PC-3 (cell line): ENCODE results near the gene WDFY3. TPM values are rescaled to one million over a fixed set of nuclear protein-coding genes. Genes with fewer than 3 reads are reported as not detected.
"Not testable (repeated sequence)": the region's sequence is repeated elsewhere in the genome, so short reads cannot be mapped to it uniquely, and the experiment has no call there.

Experiments used
- ATAC-seq: fragments of 200-7000 bp; cut with Tn5 transposase; 2 replicates; pipeline ENCODE4 v1.9.1; 2020; ENCODE audit warnings: mild to moderate bottlenecking, moderate library complexity
- BruUV-seq: library from RNA; stranded (reverse); fragments of 400-500 nt; replicated peaks from 2 replicates; lab custom pipeline; 2021; lab: Mats Ljungman, UMichigan
- CTCF ChIA-PET: fragments of 300-600 bp; sonication (Branson Sonifier 250); formaldehyde crosslinking; loops from one replicate; lab custom pipeline; 2022; ENCODE audit warnings: antibody characterized with exemption; lab: Charles Lee
- POLR2A ChIA-PET: fragments of 300-600 bp; sonication (Branson Sonifier 250); formaldehyde crosslinking; loops from one replicate; lab custom pipeline; 2022; ENCODE audit warnings: antibody characterized with exemption; ENCODE audit not compliant: unreplicated experiment; lab: Charles Lee
- DNase-seq: peaks from one replicate; pipeline ENCODE4 v3.0.0-alpha.2; 2015
- H2AFZ ChIP-seq: fragments of 300-600 bp; sonication (generic); 2 replicates; pipeline ENCODE4 v1.6.0; 2016; ENCODE audit warnings: antibody characterized with exemption, low read length
- H3F3A ChIP-seq: fragments of 300-600 bp; sonication (generic); one replicate; pipeline ENCODE4 v1.6.0; 2017; ENCODE audit warnings: antibody characterized with exemption, low read length, control low read depth, mild to moderate bottlenecking; ENCODE audit not compliant: unreplicated experiment
- H3K27ac ChIP-seq: fragments of 300-600 bp; sonication (generic); 2 replicates; pipeline ENCODE4 v1.5.1; 2016; ENCODE audit warnings: mild to moderate bottlenecking, low read length
- H3K27me3 ChIP-seq: fragments of 300-600 bp; sonication (generic); 2 replicates; pipeline ENCODE4 v1.6.1; 2016; ENCODE audit warnings: low read length, mixed read lengths
- H3K36me3 ChIP-seq: fragments of 300-600 bp; sonication (generic); 2 replicates; pipeline ENCODE4 v1.6.1; 2016; ENCODE audit warnings: low read depth, mixed run types, low read length, mixed read lengths
- H3K4me1 ChIP-seq: fragments of 300-600 bp; sonication (generic); 2 replicates; pipeline ENCODE4 v1.5.1; 2016; ENCODE audit warnings: low read length; ENCODE audit not compliant: insufficient read depth
- H3K4me2 ChIP-seq: fragments of 300-600 bp; sonication (generic); 2 replicates; pipeline ENCODE4 v1.6.0; 2016; ENCODE audit warnings: low read length
- H3K4me3 ChIP-seq: fragments of 300-600 bp; sonication (generic); 2 replicates; pipeline ENCODE4 v1.5.1; 2016; ENCODE audit warnings: mild to moderate bottlenecking, low read length, mixed read lengths
- H3K79me2 ChIP-seq: fragments of 300-600 bp; sonication (generic); 2 replicates; pipeline ENCODE4 v1.6.1; 2017; ENCODE audit warnings: low read length, mixed read lengths
- H3K9ac ChIP-seq: fragments of 300-600 bp; sonication (generic); 2 replicates; pipeline ENCODE4 v1.6.0; 2016; ENCODE audit warnings: mild to moderate bottlenecking, low read length
- H3K9me2 ChIP-seq: fragments of 300-600 bp; sonication (generic); replicated peaks from 2 replicates; pipeline ENCODE4 v1.6.1; 2016; ENCODE audit warnings: mixed run types, low read length, mixed read lengths
- H3K9me3 ChIP-seq: fragments of 300-600 bp; sonication (generic); 2 replicates; pipeline ENCODE4 v1.6.1; 2016; ENCODE audit warnings: low read length, mixed read lengths
- H4K20me1 ChIP-seq: fragments of 300-600 bp; sonication (generic); 2 replicates; pipeline ENCODE4 v1.6.1; 2016; ENCODE audit warnings: low read length, mixed read lengths
- CTCF ChIP-seq: fragments of 300-600 bp; sonication (generic); conservative IDR thresholded peaks from 2 replicates; pipeline ENCODE4 v1.5.1; 2017; ENCODE audit warnings: antibody characterized with exemption, low read depth, mild to moderate bottlenecking, low read length
- EZH2 ChIP-seq: fragments of 300-600 bp; sonication (generic); IDR thresholded peaks from one replicate; pipeline ENCODE4 v1.6.1; 2017; ENCODE audit warnings: antibody characterized with exemption, mild to moderate bottlenecking, low read length; ENCODE audit not compliant: unreplicated experiment
- EZH2phosphoT487 ChIP-seq: fragments of 300-600 bp; sonication (generic); IDR thresholded peaks from 2 replicates; pipeline ENCODE4 v1.6.1; 2018; ENCODE audit warnings: mild to moderate bottlenecking, antibody characterized with exemption, low read length, borderline replicate concordance
- intact Hi-C: fragments of 100-400 bp; cut with micrococcal nuclease; formaldehyde crosslinking; loops from 2 replicates; pipeline ENCODE4 v1.9.0; 2023
- total RNA-seq: library from RNA; depleted of rRNA; stranded (reverse); fragments of >200 nt; gene quantifications from 2 replicates; pipeline ENCODE4 v1.2.3, GENCODE V29; 2014

WDFY3 gene
- total RNA-seq, 1 experiment from 2014 or later = 23.1 TPM

- Histone ChIP-seq H3F3A (no peaks in the 10 kb centered on the region), H3K9me3 (no peaks in the 10 kb centered on the region), H4K20me1 (no peaks in the 10 kb centered on the region), H3K4me2 (no peak overlapping the region), H3K36me3 (peaks cover 13% of the 10 kb centered on the region; the same call in 1 of the 2 replicates), H3K79me2 (no peaks in the 10 kb centered on the region), H3K27ac (no peak overlapping the region), H3K4me3 (no peak overlapping the region), H3K27me3 (no peaks in the 10 kb centered on the region), H3K9ac (no peak overlapping the region), H2AFZ (no peak overlapping the region), H3K9me2 (no peaks in the 10 kb centered on the region), H3K4me1 (peaks cover 19% of the 10 kb centered on the region)
- DNase-seq (no peak), ATAC-seq (no peak)
- BruUV-seq = no TSS peak
- intact Hi-C loops = no loop called here
- ChIA-PET POLR2A (no interaction called here), CTCF (no interaction called here)
- TF ChIP-seq EZH2 (no peak), CTCF (no peak), EZH2phosphoT487 (no peak)
These were observed 297.3 kb downstream of the WDFY3 start for GRCh38 chr4:84669201-84669600.

GRCh38 chr4:84666439-84666838 lies 300.1 kb downstream of the WDFY3 start:
- H3K4me2 ChIP-seq = no peak overlapping the region
- intact Hi-C loops = no loop called here
- no peak for ATAC-seq
- no peaks in the 10 kb centered on the region for H3K9me2 ChIP-seq
- no peak overlapping the region for H3K9ac ChIP-seq
- H3K27ac ChIP-seq = no peak overlapping the region
- H3F3A ChIP-seq = no peaks in the 10 kb centered on the region
- H3K27me3 ChIP-seq = no peaks in the 10 kb centered on the region
- TF ChIP-seq CTCF = no peak
- no peak for TF ChIP-seq EZH2phosphoT487
- no peak for TF ChIP-seq EZH2
- H3K79me2 ChIP-seq = no peaks in the 10 kb centered on the region
- H2AFZ ChIP-seq = no peak overlapping the region
- H4K20me1 ChIP-seq = no peaks in the 10 kb centered on the region
- no TSS peak for BruUV-seq
- no peak overlapping the region for H3K4me3 ChIP-seq
- POLR2A ChIA-PET = no interaction called here
- no peaks in the 10 kb centered on the region for H3K9me3 ChIP-seq
- CTCF ChIA-PET = no interaction called here
- H3K36me3 ChIP-seq = 0 out of 2 replicates have a peak, but pooled peaks cover 2% of the 10 kb centered on the region
- H3K4me1 ChIP-seq = no peaks in the 10 kb centered on the region
- DNase-seq = no peak

- intact Hi-C loops, CTCF ChIA-PET, DNase-seq: not testable (repeated sequence)
These were observed 301.7 kb downstream of the WDFY3 start for GRCh38 chr4:84664767-84665166.

More at GRCh38 chr4:84664767-84665166, 301.7 kb downstream of the WDFY3 start:
- H3K4me3 ChIP-seq, H3K4me1 ChIP-seq, H2AFZ ChIP-seq, H3K9ac ChIP-seq, H3K36me3 ChIP-seq, H4K20me1 ChIP-seq, ATAC-seq, POLR2A ChIA-PET, BruUV-seq, H3K4me2 ChIP-seq, H3F3A ChIP-seq, H3K79me2 ChIP-seq, H3K9me3 ChIP-seq, H3K9me2 ChIP-seq, H3K27ac ChIP-seq, H3K27me3 ChIP-seq: not testable (repeated sequence)
